GM19467 (cell line): ENCODE data around the gene HOXD13.

Source experiments
- ATAC-seq: cut with Tn5 transposase; IDR thresholded peaks from one replicate; pipeline ENCODE4 v1.9.1; 2021; ENCODE audit warnings: mild to moderate bottlenecking, moderate library complexity; ENCODE audit not compliant: unreplicated experiment

Gene HOXD13

DNA sequence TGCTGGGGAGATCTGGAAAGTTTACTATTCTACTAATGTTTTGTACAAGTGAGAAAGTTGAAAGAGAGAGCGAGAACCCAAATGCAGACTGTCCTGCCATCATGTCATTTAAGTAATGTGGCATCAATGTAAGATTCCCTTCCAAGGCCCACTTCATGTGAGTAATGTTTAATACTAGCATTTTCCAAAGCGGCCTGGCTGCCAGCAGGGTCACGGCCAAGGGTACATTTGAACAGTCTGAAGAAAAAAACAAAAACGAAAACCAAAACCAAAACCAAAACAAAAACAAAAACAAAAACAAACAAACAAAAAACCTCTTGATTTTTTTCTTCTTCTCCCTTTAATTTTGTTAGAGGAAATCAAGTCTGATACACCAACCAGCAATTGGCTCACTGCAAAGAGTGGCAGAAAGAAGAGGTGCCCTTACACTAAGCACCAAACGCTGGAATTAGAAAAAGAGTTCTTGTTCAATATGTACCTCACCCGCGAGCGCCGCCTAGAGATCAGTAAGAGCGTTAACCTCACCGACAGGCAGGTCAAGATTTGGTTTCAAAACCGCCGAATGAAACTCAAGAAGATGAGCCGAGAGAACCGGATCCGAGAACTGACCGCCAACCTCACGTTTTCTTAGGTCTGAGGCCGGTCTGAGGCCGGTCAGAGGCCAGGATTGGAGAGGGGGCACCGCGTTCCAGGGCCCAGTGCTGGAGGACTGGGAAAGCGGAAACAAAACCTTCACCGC, 26.2 kb downstream of the HOXD13 start:
- ATAC-seq, result no peak

- ATAC-seq, result no peak
Measured at GRCh38 chr2:176120364-176121189, 28.1 kb downstream of the HOXD13 start.

DNA sequence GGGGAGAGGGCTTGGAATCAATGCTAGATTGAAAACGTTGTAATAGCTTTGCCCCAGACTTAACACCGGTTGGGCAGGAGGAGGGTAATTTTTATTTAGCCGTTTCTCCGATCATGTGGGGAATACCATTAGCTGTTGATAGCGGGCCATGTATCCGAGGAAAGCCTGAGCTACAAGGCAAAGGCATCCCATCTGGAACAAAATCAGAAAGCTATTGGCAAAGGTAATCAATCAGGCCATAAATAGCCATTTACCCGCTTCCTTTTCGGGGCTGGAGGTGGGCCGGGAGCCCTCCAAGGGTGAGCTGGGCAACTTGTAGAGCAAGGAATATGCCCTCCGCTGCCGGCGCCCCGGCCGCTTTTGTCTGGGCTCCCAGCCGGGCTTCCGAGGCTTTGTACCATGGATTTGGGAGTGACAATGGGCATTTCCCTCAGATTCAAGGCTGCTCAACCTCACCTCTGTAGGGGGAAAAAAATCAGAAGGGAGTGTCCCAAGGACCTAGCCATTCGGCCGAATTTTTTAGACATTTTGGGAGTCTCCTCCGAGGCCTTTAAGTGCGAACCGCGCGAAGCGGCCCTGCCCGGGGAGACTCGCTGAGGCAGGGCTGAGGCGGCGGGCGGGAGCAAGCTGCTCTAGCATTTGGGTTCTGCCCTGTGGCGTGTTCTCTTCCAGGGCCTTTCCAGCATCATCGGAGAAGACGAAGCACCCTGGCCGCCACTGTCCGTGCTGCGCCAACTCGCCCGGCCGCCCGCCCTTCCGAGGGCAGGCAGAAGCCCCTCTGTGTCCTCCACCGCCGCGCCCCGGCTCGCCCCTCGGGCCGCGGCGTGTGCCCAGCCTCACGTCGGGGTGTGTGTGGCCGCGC, 28.9 kb downstream of the HOXD13 start:
- ATAC-seq, result no peak

DNA sequence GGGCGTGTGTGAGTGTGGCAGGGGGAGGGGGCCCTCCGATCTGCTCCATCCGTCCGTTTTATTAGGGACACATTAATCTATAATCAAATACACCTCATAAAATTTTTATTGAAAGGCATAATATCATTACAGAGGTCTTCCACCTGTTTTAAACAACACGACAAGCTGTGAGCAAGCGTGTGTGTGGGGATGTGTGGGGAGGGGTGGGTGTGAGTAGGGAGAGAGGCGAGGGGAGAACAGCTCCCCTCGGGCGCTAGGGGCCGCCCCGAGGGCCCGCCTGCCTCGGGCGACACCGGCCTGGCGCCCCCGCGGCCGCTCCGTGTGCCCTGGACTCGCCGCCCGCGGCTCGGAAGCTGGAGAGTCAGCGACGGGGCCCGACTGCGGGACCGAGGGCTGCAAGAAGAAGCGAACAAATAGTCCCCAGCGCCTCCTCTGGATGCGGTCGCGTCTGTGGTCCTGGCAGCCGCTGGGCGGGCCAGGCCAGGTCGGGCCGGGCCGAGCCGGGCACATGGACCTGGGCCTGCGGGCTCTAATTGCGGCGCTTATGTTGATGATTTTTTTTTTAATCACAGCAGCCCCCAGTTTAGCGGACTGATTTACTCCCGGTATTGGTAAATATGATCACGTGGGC, 29.6 kb downstream of the HOXD13 start:
- no peak for ATAC-seq

GRCh38 chr2:176122683-176123410, 30.3 kb downstream of the HOXD13 start, which contains the start of gene HOXD9:
Gene HOXD9, plus strand, starts transcription at chr2:176122719. Its CDS starts 50 bp downstream, at chr2:176122769.
- no peak for ATAC-seq

GRCh38 chr2:176123411-176124109, 31.0 kb downstream of the HOXD13 start:
- ATAC-seq, result no peak

- no peak for ATAC-seq
Measured at GRCh38 chr2:176124110-176124946, 31.8 kb downstream of the HOXD13 start.

- ATAC-seq, result no peak
Measured at GRCh38 chr2:176124947-176125771, 32.6 kb downstream of the HOXD13 start.

DNA sequence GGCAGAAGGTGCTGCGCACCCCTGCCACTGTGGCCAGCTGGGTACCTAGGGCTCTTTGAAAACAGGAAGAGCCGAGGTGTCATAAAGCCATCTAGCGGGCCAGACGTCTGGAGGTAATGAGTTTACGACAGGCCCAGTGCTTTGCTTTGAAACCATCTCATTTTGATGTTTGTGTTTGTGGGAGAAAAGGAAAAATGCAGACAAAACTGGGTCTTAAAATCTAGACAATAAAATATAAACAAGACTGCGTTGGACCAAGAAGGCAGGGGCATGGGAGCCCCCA, 33.2 kb downstream of the HOXD13 start:
- no peak for ATAC-seq

DNA sequence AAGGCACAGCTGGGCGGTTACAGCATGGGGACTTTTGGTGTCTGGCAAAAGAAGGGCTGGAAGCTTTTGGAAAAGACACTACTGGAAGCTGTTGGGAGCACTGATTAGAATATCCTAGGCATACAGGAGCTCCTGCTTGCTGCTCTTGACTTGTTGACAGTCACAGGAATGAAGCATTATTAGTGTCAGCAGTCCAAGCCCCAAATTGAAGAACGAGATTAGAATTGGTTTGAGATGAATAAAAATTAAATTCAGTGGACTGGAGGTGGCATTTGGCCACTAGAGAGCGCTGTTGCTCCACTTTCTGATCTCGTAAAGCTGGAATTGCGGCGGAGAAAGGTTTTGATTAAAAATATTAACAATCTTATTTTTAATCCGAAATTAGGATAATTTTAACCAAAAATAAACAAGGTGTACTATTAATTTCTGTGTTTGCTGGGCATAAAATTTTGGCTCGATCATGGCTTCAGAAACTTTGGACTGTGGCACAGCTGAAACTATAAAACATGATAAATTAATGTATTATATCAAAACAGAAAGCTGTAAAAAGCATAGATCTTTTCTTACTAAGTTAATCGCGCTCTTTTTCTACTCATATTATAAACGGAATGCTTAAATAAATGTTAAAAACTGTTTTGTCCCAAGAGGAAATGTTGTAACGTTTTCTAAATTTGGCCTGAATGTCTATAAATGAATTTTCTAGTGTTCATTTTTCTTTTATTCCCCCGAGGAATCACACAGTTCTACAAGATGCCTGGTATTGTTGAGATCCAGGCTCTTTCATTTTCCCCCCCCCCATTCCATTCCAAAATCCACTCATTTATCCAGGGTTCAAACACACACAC, 34.6 kb downstream of the HOXD13 start:
- ATAC-seq, result no peak

- no peak for ATAC-seq
Measured at GRCh38 chr2:176127774-176128072, 35.2 kb downstream of the HOXD13 start.

DNA sequence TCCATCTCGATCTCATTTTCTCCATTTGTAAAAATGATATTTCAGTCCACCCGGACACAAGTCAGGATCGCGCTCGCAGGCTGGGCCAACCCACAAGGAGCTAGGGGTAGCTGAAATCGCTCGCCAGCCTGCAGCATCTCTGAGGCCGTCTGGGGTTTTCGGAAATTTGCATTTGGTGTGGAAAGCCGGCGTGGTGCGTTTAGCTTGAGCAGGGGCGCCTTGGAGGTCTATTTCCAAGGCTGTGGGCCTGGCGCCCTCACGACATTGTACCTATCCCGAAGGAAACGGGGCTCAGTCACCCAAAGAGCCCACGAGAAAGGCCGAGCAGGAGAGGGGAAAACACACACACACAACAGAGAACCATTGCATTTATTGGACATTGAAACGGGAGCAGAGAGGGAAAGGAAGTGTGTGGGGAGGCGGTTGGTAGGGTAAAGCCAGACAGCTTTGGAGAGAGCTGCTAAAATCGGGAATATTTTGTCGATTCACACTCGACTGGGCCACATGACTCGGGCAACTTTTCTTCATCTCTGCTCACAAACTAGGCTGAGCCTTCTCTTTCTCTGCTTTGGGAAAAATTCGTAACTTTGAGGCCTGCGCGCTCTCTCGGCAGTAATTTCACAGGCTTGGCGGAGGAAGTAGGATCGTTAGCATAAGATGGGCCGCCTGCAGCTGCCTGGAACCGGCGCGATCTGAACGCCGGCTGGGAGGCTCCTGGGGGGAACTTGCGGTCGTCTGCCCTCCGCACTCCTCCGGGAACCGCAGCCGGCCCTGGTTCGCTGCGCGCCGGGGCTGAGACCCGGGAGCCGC, 35.9 kb downstream of the HOXD13 start:
- no peak for ATAC-seq

DNA sequence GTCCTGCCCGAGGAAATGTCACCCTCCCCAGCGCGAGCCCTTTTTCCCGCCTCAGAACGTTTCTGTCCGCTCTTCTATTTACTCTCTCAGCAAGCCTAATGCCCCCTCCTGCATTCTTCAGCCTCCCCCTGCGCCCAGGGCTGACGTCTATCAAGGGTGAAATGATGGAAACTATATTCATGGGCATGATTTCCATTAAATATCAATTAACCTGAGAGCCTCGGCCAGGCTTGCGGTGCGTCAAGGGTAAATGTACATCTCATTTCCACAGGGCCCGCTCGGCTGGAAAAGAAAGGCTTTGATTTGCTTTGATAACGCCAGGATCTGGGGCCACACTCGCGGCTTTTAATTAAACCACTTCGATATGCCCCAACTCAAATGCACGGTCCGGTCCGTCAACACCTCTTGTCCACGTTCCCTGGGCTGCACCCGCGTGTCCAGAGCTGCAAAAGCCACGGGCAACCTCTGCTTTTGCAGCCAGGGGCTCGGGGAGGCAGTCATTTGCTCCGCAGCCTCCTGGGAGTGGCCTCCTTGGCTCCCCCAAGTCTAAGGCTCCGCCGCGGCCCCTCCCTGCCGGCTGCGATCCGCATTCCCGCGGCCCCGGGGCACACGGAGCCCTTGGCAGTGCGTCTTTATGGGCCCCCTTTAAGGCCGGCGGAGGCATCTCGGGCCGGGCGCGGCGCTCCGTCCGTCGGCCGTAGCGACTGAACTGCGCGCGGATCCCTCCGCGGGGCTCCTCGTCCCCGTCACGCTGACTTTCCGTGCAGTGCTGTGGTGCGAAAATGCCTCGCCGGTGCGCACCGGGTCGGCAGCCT, 36.7 kb downstream of the HOXD13 start, which contains the start of gene HOXD8:
Gene HOXD8, plus strand, starts transcription at position 724 of the 815 bp plus-strand sequence. CDS start 662 bp downstream, outside the sequence.
- ATAC-seq, result no peak

GRCh38 chr2:176129813-176130146, 37.3 kb downstream of the HOXD13 start:
- ATAC-seq, result no peak

DNA sequence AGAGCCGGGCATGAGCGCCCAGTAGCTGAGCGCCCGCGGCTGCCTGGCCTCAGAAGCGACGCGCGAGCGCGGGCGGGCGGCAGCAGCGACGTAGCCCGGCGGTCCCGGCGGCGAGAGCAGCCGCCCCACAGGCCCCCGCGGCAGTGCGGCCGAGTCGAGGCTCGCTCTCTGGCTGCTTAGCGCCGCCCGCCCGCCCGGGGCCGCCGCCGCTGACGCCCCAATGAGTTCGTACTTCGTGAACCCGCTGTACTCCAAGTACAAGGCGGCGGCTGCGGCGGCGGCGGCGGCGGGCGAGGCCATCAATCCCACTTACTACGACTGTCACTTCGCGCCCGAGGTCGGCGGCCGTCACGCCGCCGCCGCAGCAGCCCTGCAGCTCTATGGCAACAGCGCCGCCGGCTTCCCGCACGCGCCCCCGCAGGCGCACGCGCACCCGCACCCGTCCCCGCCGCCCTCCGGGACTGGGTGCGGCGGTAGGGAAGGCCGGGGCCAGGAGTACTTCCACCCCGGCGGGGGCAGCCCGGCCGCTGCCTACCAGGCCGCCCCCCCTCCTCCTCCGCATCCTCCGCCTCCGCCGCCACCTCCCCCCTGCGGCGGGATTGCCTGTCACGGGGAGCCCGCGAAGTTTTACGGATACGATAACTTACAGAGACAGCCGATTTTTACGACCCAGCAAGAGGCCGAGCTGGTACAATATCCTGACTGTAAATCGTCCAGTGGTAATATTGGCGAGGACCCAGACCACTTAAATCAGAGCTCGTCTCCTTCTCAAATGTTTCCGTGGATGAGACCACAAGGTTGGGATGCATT, 37.8 kb downstream of the HOXD13 start:
- ATAC-seq, result no peak
